PC-9 (cell line): ENCODE results near the gene IREB2. TPM values are rescaled to one million over a fixed set of nuclear protein-coding genes. Genes with fewer than 3 reads are reported as not detected.

Source experiments
- BruUV-seq: library from RNA; stranded (reverse); fragments of 400-500 nt; replicated peaks from 2 replicates; lab custom pipeline; 2021; lab: Mats Ljungman, UMichigan
- CTCF ChIA-PET: fragments of 300-600 bp; sonication (Branson Sonifier 250); formaldehyde crosslinking; loops from one replicate; lab custom pipeline; 2022; ENCODE audit warnings: antibody characterized with exemption; lab: Charles Lee
- POLR2A ChIA-PET: fragments of 300-600 bp; sonication (Branson Sonifier 250); formaldehyde crosslinking; loops from one replicate; lab custom pipeline; 2022; ENCODE audit warnings: antibody characterized with exemption; ENCODE audit not compliant: unreplicated experiment; lab: Charles Lee
- DNase-seq, 2 experiments: peaks; one replicate each; pipeline versions ENCODE4 v3.0.0 to v3.0.0-alpha.2; 2015 to 2022; ENCODE audit warnings: mixed read lengths in 1 of 2
- H2AFZ ChIP-seq: fragments of 200-600 bp; sonication (generic); 2 replicates; pipeline ENCODE4 v1.8.1; 2017; ENCODE audit warnings: antibody characterized with exemption
- H3F3A ChIP-seq: fragments of 200-600 bp; sonication (generic); 2 replicates; pipeline ENCODE4 v1.8.1; 2017; ENCODE audit warnings: antibody characterized with exemption, mild to moderate bottlenecking, low read depth; ENCODE audit not compliant: insufficient read depth
- H3K27ac ChIP-seq: fragments of 200-600 bp; sonication (generic); 2 replicates; pipeline ENCODE4 v1.6.1; 2016; ENCODE audit warnings: mixed run types
- H3K27me3 ChIP-seq: fragments of 200-600 bp; sonication (generic); 2 replicates; pipeline ENCODE4 v1.6.1; 2016; ENCODE audit warnings: low read depth, mixed run types; ENCODE audit not compliant: insufficient read depth
- H3K36me3 ChIP-seq: fragments of 200-600 bp; sonication (generic); 2 replicates; pipeline ENCODE4 v1.6.1; 2016; ENCODE audit warnings: low read depth, mixed run types
- H3K4me1 ChIP-seq: fragments of 200-600 bp; sonication (generic); replicated peaks from 2 replicates; pipeline ENCODE4 v1.6.1; 2016; ENCODE audit warnings: mixed run types; ENCODE audit not compliant: insufficient read depth
- H3K4me2 ChIP-seq: fragments of 200-600 bp; sonication (generic); 2 replicates; pipeline ENCODE4 v1.6.1; 2017; ENCODE audit warnings: mixed run types
- H3K4me3 ChIP-seq: fragments of 200-600 bp; sonication (generic); 2 replicates; pipeline ENCODE4 v1.6.1; 2016; ENCODE audit warnings: mixed run types
- H3K79me2 ChIP-seq: fragments of 200-600 bp; sonication (generic); 2 replicates; pipeline ENCODE4 v1.6.1; 2017; ENCODE audit warnings: low read depth, mixed run types
- H3K9me2 ChIP-seq: fragments of 200-600 bp; sonication (generic); 2 replicates; pipeline ENCODE4 v1.8.1; 2017; ENCODE audit warnings: mild to moderate bottlenecking; ENCODE audit not compliant: insufficient read depth
- H3K9me3 ChIP-seq: fragments of 200-600 bp; sonication (generic); 2 replicates; pipeline ENCODE4 v1.8.1; 2016; ENCODE audit warnings: low read depth; ENCODE audit not compliant: insufficient read depth
- H4K20me1 ChIP-seq: fragments of 200-600 bp; sonication (generic); 2 replicates; pipeline ENCODE4 v1.8.1; 2017; ENCODE audit not compliant: insufficient read depth
- EZH2 ChIP-seq: fragments of 200-600 bp; sonication (generic); IDR thresholded peaks from 2 replicates; pipeline ENCODE4 v1.8.0; 2017; ENCODE audit warnings: antibody characterized with exemption, low read depth
- intact Hi-C: fragments of 100-400 bp; cut with micrococcal nuclease; formaldehyde crosslinking; loops from one replicate; pipeline ENCODE4 v1.10.0; 2022; ENCODE audit not compliant: unreplicated experiment
- total RNA-seq: library from RNA; stranded (reverse); gene quantifications from 2 replicates; pipeline ENCODE4 v1.2.3, GENCODE V29; 2021
- TF ChIP-seq, protein P1 (sequence below): fragments of 200-600 bp; sonication (generic); conservative IDR thresholded peaks from 2 replicates; pipeline ENCODE4 v1.6.1; 2017; ENCODE audit warnings: mixed run types, antibody characterized with exemption, mild to moderate bottlenecking, moderate library complexity

The IREB2 gene
- total RNA-seq, 1 experiment from 2014 or later, result 48.8 TPM

GRCh38 chr15:78445875-78446274 lies 7.9 kb downstream of the IREB2 start:
- Histone ChIP-seq H4K20me1 (peaks cover 78% of the 10 kb centered on the region), H3K27ac (no peak overlapping the region), H3K79me2 (peaks cover 90% of the 10 kb centered on the region), H3K9me3 (no peaks in the 10 kb centered on the region), H3K9me2 (no peaks in the 10 kb centered on the region), H3K36me3 (peaks cover 38% of the 10 kb centered on the region), H3K4me2 (no peak overlapping the region), H3K4me1 (no peaks in the 10 kb centered on the region; the same call in 1 of the 2 replicates), H3K4me3 (no peak overlapping the region), H2AFZ (no peak overlapping the region), H3F3A (no peaks in the 10 kb centered on the region), H3K27me3 (no peaks in the 10 kb centered on the region)
- intact Hi-C loops, result no loop called here
- BruUV-seq, result no TSS peak
- ChIA-PET CTCF (no interaction called here), POLR2A (no interaction called here)
- TF ChIP-seq, protein P1, sequence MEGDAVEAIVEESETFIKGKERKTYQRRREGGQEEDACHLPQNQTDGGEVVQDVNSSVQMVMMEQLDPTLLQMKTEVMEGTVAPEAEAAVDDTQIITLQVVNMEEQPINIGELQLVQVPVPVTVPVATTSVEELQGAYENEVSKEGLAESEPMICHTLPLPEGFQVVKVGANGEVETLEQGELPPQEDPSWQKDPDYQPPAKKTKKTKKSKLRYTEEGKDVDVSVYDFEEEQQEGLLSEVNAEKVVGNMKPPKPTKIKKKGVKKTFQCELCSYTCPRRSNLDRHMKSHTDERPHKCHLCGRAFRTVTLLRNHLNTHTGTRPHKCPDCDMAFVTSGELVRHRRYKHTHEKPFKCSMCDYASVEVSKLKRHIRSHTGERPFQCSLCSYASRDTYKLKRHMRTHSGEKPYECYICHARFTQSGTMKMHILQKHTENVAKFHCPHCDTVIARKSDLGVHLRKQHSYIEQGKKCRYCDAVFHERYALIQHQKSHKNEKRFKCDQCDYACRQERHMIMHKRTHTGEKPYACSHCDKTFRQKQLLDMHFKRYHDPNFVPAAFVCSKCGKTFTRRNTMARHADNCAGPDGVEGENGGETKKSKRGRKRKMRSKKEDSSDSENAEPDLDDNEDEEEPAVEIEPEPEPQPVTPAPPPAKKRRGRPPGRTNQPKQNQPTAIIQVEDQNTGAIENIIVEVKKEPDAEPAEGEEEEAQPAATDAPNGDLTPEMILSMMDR, result no peak
- no peak for TF ChIP-seq EZH2
- no peak for DNase-seq

DNA sequence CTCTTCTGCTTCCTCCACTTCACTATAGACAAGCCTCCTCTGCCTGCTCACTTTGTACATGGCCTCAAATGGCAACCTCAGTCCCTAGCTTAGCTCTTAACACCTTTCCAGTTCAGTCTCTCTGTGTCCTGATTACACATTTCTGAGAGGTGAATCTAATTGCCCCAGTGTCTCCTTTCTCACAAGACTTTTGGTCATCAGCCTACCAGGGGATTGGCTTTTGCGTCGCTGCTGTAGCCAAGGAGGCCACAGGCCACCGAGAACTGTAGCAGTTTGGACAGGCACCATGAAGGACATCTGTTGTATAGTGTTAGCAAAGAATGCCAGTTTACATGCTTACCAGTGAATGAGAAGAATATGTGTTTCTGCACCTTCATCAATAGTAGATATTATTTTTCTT lies 8.5 kb downstream of the IREB2 start:
- intact Hi-C loops, result no loop called here
- no peaks in the 10 kb centered on the region for H3F3A ChIP-seq
- no TSS peak for BruUV-seq
- H3K27me3 ChIP-seq, result no peaks in the 10 kb centered on the region
- no peaks in the 10 kb centered on the region for H3K9me3 ChIP-seq
- no peaks in the 10 kb centered on the region for H3K9me2 ChIP-seq
- no peak overlapping the region for H2AFZ ChIP-seq
- H3K36me3 ChIP-seq, result peaks cover 31% of the 10 kb centered on the region
- CTCF ChIA-PET, result no interaction called here
- TF ChIP-seq, protein P1, result no peak
- no peak for TF ChIP-seq EZH2
- no peak for DNase-seq
- no peaks in the 10 kb centered on the region; the same call in 1 of the 2 replicates for H3K4me1 ChIP-seq
- H4K20me1 ChIP-seq, result peaks cover 84% of the 10 kb centered on the region
- no peak overlapping the region for H3K4me3 ChIP-seq
- H3K4me2 ChIP-seq, result no peak overlapping the region
- no peak overlapping the region for H3K27ac ChIP-seq
- POLR2A ChIA-PET, result no interaction called here
- H3K79me2 ChIP-seq, result peaks cover 90% of the 10 kb centered on the region

- H3K9me2 ChIP-seq, result no peaks in the 10 kb centered on the region
- H4K20me1 ChIP-seq, result peaks cover 91% of the 10 kb centered on the region
- no peak for TF ChIP-seq EZH2
- TF ChIP-seq, protein P1, result no peak
- H3K4me2 ChIP-seq, result no peak overlapping the region
- peaks cover 92% of the 10 kb centered on the region for H3K79me2 ChIP-seq
- H3K27ac ChIP-seq, result no peak overlapping the region
- intact Hi-C loops, result no loop called here
- POLR2A ChIA-PET, result interaction anchor here (0.6 kb wide), 1 partner anchor 11 kb away, joined by 5 read pairs; the partner anchor contains the start of gene IREB2
- no peak overlapping the region for H2AFZ ChIP-seq
- H3K27me3 ChIP-seq, result no peaks in the 10 kb centered on the region
- no peaks in the 10 kb centered on the region for H3F3A ChIP-seq
- no peaks in the 10 kb centered on the region for H3K4me1 ChIP-seq
- no peaks in the 10 kb centered on the region for H3K9me3 ChIP-seq
- DNase-seq, result no peak
- CTCF ChIA-PET, result interaction anchor here (1.1 kb wide), 1 partner anchor 9 kb away, joined by 4 read pairs; no protein-coding TSS in a partner anchor
- no peak overlapping the region for H3K4me3 ChIP-seq
- BruUV-seq, result no TSS peak
- H3K36me3 ChIP-seq, result peaks cover 15% of the 10 kb centered on the region; the same call in 1 of the 2 replicates
Observed at GRCh38 chr15:78448441-78449219, 10.6 kb downstream of the IREB2 start.
